Stomach (tissue), 9 donors: Measurements from ENCODE around the gene LILRA1. TPM values are rescaled to one million over a fixed set of nuclear protein-coding genes. Genes with fewer than 3 reads are reported as not detected.
"Not testable (repeated sequence)": the region's sequence is repeated elsewhere in the genome, so short reads cannot be mapped to it uniquely, and the experiment has no call there.

Experiments
- DNase-seq, 2 donors: peaks; one replicate each; pipeline versions ENCODE4 v3.0.0 to v3.0.0-alpha.2; 2013 to 2019
- H3K27ac ChIP-seq, 5 donors: fragments of 200-600 bp in 4 of 5; sonication (generic) in 4 of 5; one replicate each; pipeline ENCODE4 v1.5.1; 2013 to 2019; ENCODE audit warnings: mild to moderate bottlenecking in 1 of 5, moderate library complexity in 1 of 5
- H3K27me3 ChIP-seq, 3 donors: fragments of 200-600 bp; sonication (generic); one replicate each; pipeline ENCODE4 v1.5.1; 2017 to 2019; ENCODE audit warnings: mixed run types in 1 of 3
- H3K36me3 ChIP-seq, 4 donors: fragments of 200-600 bp; sonication (generic); 1 replicate in 3 of 4; 2 replicates in 1 of 4; pipeline ENCODE4 v1.5.1; 2016 to 2019
- H3K4me1 ChIP-seq, 4 donors: fragments of 200-600 bp; sonication (generic); one replicate each; pipeline ENCODE4 v1.5.1; 2016 to 2019
- H3K4me3 ChIP-seq, 4 donors: fragments of 200-600 bp; sonication (generic) in 3 of 4; one replicate each; pipeline ENCODE4 v1.5.1; 2016 to 2019; ENCODE audit warnings: mild to moderate bottlenecking in 1 of 4
- H3K9me3 ChIP-seq, 4 donors: fragments of 200-600 bp; sonication (generic); one replicate each; pipeline ENCODE4 v1.5.1; 2016 to 2019
- EP300 ChIP-seq: sonication (generic); formaldehyde crosslinking; IDR thresholded peaks from one replicate; pipeline ENCODE4 v1.6.1; 2017; ENCODE audit warnings: antibody characterized with exemption
- POLR2A ChIP-seq, 4 donors: fragments of 450-650 bp; IDR thresholded peaks; one replicate each; pipeline ENCODE4 v1.6.1; 2016; ENCODE audit warnings: antibody characterized with exemption in 4 of 4, control low read depth in 2 of 4, mild to moderate bottlenecking in 1 of 4, moderate library complexity in 1 of 4
- POLR2AphosphoS5 ChIP-seq, 3 donors: sonication (generic); formaldehyde crosslinking; IDR thresholded peaks; one replicate each; pipeline ENCODE4 v1.6.1; 2016; ENCODE audit warnings: antibody characterized with exemption in 3 of 3
- WGBS, 5 donors: extraction: QIAGEN DNeasy Blood & Tissue Kit in 3 of 5; methylation state at CpG; one replicate each; pipeline versions ENCODE4 v1.1.5 to v1.1.7; 2013 to 2018; 5-methylcytosine and 5-hydroxymethylcytosine counted together
- intact Hi-C: fragments of 100-400 bp; cut with DNase I; formaldehyde crosslinking; loops from one replicate; pipeline ENCODE4 v1.15.1; 2023; ENCODE audit warnings: low total_unique reads
- polyA plus RNA-seq, 3 donors: library from polyadenylated mRNA; stranded (reverse); fragments of 200-250 nt; gene quantifications; one replicate each; pipeline ENCODE4 v1.2.3, GENCODE V29; 2013
- total RNA-seq, 5 donors: library from RNA; depleted of rRNA; stranded (reverse); fragments of >200 nt; gene quantifications; one replicate each; pipeline versions ENCODE4 v1.1.0 to v1.2.3, GENCODE V29; 2014 to 2016
- TF ChIP-seq, protein P1 (sequence below), 7 experiments: fragments of 450-650 bp in 4 of 7; fragments of 200-600 bp in 3 of 7; sonication (generic) in 3 of 7; IDR thresholded peaks; one replicate each; pipeline ENCODE4 v1.5.1; 2016 to 2019; ENCODE audit warnings: antibody characterized with exemption in 7 of 7, control low read depth in 2 of 7, mild to moderate bottlenecking in 1 of 7
- donor health status: healthy with polysubstance abuse.
- donor health status: Bipolar disorder and iron deficiency.
- donor health status: healthy.

LILRA1 gene
- total and polyA plus RNA-seq, 8 donors = 0.25 to 0.62 (median 0.31) TPM; not detected in 5

DNA sequence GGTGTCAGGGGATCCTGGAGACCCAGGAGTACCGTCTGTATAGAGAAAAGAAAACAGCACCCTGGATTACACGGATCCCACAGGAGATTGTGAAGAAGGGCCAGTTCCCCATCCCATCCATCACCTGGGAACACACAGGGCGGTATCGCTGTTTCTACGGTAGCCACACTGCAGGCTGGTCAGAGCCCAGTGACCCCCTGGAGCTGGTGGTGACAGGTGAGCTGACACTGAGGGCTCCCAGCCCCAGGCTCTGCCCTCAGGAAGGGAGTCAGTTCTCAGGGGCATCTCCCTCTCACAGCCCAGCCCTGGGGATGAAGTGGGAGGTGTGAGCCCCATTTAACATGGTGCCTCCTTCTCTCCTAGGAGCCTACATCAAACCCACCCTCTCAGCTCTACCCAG is 1.3 kb downstream of the LILRA1 start:
- WGBS, 5 donors = 78 to 94% (median 87%) methylated on average over 4 to 5 of the region's 5 CpGs
- Histone ChIP-seq H3K27me3 (peaks cover 0 to 34% (median 0%) of the 10 kb centered on the region in 3 donors), H3K9me3 (peaks cover 0 to 15% (median 7%) of the 10 kb centered on the region in 4 donors), H3K36me3 (no peaks in the 10 kb centered on the region), H3K4me3 (peak overlapping the region in 1 of 4 donors; percentile 24), H3K4me1 (no peaks in the 10 kb centered on the region), H3K27ac (no peak overlapping the region)
- no peak for DNase-seq
- TF ChIP-seq EP300 (no peak), POLR2AphosphoS5 (IDR thresholded peaks at IDR 0.05) (no peak), POLR2A (IDR thresholded peaks at IDR 0.05) (no peak)
- TF ChIP-seq, protein P1, sequence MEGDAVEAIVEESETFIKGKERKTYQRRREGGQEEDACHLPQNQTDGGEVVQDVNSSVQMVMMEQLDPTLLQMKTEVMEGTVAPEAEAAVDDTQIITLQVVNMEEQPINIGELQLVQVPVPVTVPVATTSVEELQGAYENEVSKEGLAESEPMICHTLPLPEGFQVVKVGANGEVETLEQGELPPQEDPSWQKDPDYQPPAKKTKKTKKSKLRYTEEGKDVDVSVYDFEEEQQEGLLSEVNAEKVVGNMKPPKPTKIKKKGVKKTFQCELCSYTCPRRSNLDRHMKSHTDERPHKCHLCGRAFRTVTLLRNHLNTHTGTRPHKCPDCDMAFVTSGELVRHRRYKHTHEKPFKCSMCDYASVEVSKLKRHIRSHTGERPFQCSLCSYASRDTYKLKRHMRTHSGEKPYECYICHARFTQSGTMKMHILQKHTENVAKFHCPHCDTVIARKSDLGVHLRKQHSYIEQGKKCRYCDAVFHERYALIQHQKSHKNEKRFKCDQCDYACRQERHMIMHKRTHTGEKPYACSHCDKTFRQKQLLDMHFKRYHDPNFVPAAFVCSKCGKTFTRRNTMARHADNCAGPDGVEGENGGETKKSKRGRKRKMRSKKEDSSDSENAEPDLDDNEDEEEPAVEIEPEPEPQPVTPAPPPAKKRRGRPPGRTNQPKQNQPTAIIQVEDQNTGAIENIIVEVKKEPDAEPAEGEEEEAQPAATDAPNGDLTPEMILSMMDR (IDR thresholded peaks at IDR 0.05) = no peak
- intact Hi-C loops = no loop called here

DNA sequence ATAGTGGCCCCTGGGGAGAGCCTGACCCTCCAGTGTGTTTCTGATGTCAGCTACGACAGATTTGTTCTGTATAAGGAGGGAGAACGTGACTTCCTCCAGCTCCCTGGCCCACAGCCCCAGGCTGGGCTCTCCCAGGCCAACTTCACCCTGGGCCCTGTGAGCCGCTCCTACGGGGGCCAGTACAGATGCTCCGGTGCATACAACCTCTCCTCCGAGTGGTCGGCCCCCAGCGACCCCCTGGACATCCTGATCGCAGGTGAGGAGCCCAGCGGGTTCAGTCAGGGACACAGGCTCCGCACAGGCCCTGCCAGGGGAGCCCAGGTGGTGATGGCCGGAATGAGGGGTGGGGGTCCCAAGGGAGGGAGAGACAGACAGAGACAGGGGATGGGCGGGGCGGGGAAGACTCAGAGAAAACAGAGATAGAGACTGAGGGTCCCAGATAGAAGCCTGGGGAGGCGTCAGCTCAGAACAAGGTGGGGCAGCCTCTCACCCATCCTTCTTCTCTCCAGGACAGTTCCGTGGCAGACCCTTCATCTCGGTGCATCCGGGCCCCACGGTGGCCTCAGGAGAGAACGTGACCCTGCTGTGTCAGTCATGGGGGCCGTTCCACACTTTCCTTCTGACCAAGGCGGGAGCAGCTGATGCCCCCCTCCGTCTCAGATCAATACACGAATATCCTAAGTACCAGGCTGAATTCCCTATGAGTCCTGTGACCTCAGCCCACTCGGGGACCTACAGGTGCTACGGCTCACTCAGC is 2.4 kb downstream of the LILRA1 start:
- DNase-seq, H3K4me3 ChIP-seq, H3K9me3 ChIP-seq, H3K4me1 ChIP-seq, H3K27ac ChIP-seq, H3K36me3 ChIP-seq, intact Hi-C loops: not testable (repeated sequence)
- H3K27me3 ChIP-seq = peaks cover 0 to 44% (median 4%) of the 10 kb centered on the region in 3 donors
- WGBS, 5 donors = 79 to 89% (median 85%) methylated on average over 26 of the region's 26 CpGs

DNA sequence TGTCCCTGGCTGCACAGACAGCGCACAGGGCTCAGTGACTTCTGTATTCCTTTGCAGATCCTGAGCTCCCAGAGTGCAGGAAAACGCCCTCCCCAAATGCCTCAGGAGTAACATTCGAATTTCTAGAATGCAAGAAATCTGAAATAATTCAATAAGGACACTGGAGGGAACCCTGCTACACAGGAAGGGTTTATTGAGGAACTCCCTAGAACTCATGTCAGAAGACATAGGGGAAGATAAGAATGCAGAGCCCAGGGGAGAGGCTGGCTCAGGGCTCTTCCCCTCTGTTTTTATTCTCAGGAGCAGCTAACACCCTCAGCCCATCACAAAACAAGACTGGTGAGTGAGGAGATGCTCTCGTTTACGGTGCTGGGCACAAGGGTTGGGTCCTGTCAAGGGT is 6.8 kb downstream of the LILRA1 start:
- Histone ChIP-seq H3K4me3 (no peak overlapping the region), H3K9me3 (peaks cover 0 to 9% (median 4%) of the 10 kb centered on the region in 4 donors), H3K27ac (no peak overlapping the region), H3K4me1 (no peaks in the 10 kb centered on the region), H3K36me3 (no peaks in the 10 kb centered on the region), H3K27me3 (peaks cover 0 to 38% (median 7%) of the 10 kb centered on the region in 3 donors)
- DNase-seq = no peak
- intact Hi-C loops = no loop called here
- WGBS, 5 donors = 53 to 68% (median 64%) methylated on average over 5 of the region's 5 CpGs
- TF ChIP-seq EP300 (no peak), POLR2AphosphoS5 (IDR thresholded peaks at IDR 0.05) (no peak), POLR2A (IDR thresholded peaks at IDR 0.05) (no peak)
- TF ChIP-seq, protein P1 (IDR thresholded peaks at IDR 0.05) = no peak

DNA sequence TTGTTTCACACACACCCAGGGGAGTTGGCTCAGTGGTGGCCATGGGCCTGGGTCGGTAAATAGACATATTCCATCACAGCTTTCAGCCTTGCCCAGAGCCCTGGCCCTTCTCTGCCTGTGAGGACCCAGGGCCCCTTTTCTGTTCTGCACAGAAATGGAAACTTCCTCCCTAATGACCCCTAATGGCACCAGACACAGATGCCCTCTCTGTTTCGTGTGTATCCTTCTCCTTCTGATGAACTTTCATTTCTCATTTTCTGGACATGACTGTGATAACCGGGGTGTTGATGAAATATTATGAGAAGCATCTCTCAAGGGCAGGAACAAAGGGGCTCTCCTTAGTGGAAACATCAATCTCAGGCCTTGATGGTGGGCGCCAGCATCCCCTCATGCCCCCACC is 12.8 kb downstream of the LILRA1 start:
- WGBS, 5 donors = 42 to 66% (median 56%) methylated on average over 4 of the region's 4 CpGs
- Histone ChIP-seq H3K27ac (no peak overlapping the region), H3K9me3 (peaks cover 6 to 28% (median 13%) of the 10 kb centered on the region in 4 donors), H3K4me3 (no peak overlapping the region), H3K27me3 (peaks cover 0 to 15% (median 3%) of the 10 kb centered on the region in 3 donors), H3K4me1 (no peaks in the 10 kb centered on the region), H3K36me3 (no peaks in the 10 kb centered on the region)
- TF ChIP-seq, protein P1 (IDR thresholded peaks at IDR 0.05) = no peak
- no peak for TF ChIP-seq POLR2AphosphoS5 (IDR thresholded peaks at IDR 0.05)
- no peak for TF ChIP-seq POLR2A (IDR thresholded peaks at IDR 0.05)
- no peak for TF ChIP-seq EP300
- no peak for DNase-seq
- intact Hi-C loops = no loop called here
